Measurements from ENCODE around the gene ENTPD6. TPM values are rescaled to one million over a fixed set of nuclear protein-coding genes. Genes with fewer than 3 reads are reported as not detected.
A peak's percentile ranks its signal among the peaks of the same experiment; 100 is the strongest.

Gene ENTPD6
- total and polyA plus RNA-seq, 5 donors from 2014 or later = 27.2 to 68.0 (median 30.8) TPM

GRCh38 chr20:25254986-25255680 is 59.6 kb downstream of the ENTPD6 start:
- no peaks in the 10 kb centered on the region for H3K27me3 ChIP-seq (ENCODE audit: control insufficient read depth, insufficient read depth, low read length)
- no peaks in the 10 kb centered on the region for H3K9me3 ChIP-seq (ENCODE audit: control insufficient read depth in 2 of 2, low read length in 2 of 2)
- Mint-ChIP-seq H3K27ac (peak overlapping the region; percentile 20 to 69 (median 23)), H3K27me3 (no peaks in the 10 kb centered on the region), H3K4me3 (peak overlapping the region in 1 of 4 donors; percentile 36), H3K4me1 (peaks cover 9 to 90% (median 40%) of the 10 kb centered on the region in 4 donors), H3K36me3 (peaks cover 7% of the 10 kb centered on the region), H3K9me3 (no peaks in the 10 kb centered on the region)
- ATAC-seq (ENCODE audit: low read depth in 2 of 2) (peak in 1 of 2 donors; percentile 43), DNase-seq (no peak)
- no peak overlapping the region for H3K27ac ChIP-seq (ENCODE audit: insufficient read depth, low read length, poor library complexity, severe bottlenecking)
- H3K4me3 ChIP-seq (ENCODE audit: low read depth, low read length) = no peak overlapping the region
- peaks cover 20% of the 10 kb centered on the region for H3K4me1 ChIP-seq (ENCODE audit: control insufficient read depth, insufficient read depth, low read length, poor library complexity, severe bottlenecking)
- peaks cover 6% of the 10 kb centered on the region for H3K36me3 ChIP-seq (ENCODE audit: control insufficient read depth, insufficient read depth, low read length)

- Mint-ChIP-seq H3K27me3 (no peaks in the 10 kb centered on the region), H3K4me3 (peak overlapping the region in 1 of 4 donors; percentile 36), H3K9me3 (no peaks in the 10 kb centered on the region), H3K27ac (peak overlapping the region in 2 of 3 donors; percentile 69 to 75), H3K4me1 (peaks cover 0 to 90% (median 32%) of the 10 kb centered on the region in 4 donors), H3K36me3 (peaks cover 12% of the 10 kb centered on the region)
- Histone ChIP-seq H3K4me3 (ENCODE audit: low read depth, low read length) (no peak overlapping the region), H3K27me3 (ENCODE audit: control insufficient read depth, insufficient read depth, low read length) (no peaks in the 10 kb centered on the region), H3K36me3 (ENCODE audit: control insufficient read depth, insufficient read depth, low read length) (peaks cover 12% of the 10 kb centered on the region), H3K27ac (ENCODE audit: insufficient read depth, low read length, poor library complexity, severe bottlenecking) (no peak overlapping the region), H3K9me3 (ENCODE audit: control insufficient read depth in 2 of 2, low read length in 2 of 2) (no peaks in the 10 kb centered on the region), H3K4me1 (ENCODE audit: control insufficient read depth, insufficient read depth, low read length, poor library complexity, severe bottlenecking) (peaks cover 15% of the 10 kb centered on the region)
- DNase-seq (no peak), ATAC-seq (ENCODE audit: low read depth in 2 of 2) (no peak)
Measured at GRCh38 chr20:25256226-25256859, 60.8 kb downstream of the ENTPD6 start.

GRCh38 chr20:25257130-25257529 is 61.6 kb downstream of the ENTPD6 start:
- Mint-ChIP-seq H3K27ac (peak overlapping the region; percentile 14 to 75 (median 65)), H3K4me1 (peaks cover 0 to 90% (median 29%) of the 10 kb centered on the region in 4 donors), H3K4me3 (peak overlapping the region in 1 of 4 donors; percentile 35), H3K36me3 (peaks cover 19% of the 10 kb centered on the region), H3K9me3 (peaks cover 0 to 2% (median 0%) of the 10 kb centered on the region in 7 donors), H3K27me3 (no peaks in the 10 kb centered on the region)
- Histone ChIP-seq H3K4me3 (ENCODE audit: low read depth, low read length) (no peak overlapping the region), H3K9me3 (ENCODE audit: control insufficient read depth in 2 of 2, low read length in 2 of 2) (no peaks in the 10 kb centered on the region), H3K27ac (ENCODE audit: insufficient read depth, low read length, poor library complexity, severe bottlenecking) (peak overlapping the region; percentile 7), H3K4me1 (ENCODE audit: control insufficient read depth, insufficient read depth, low read length, poor library complexity, severe bottlenecking) (peaks cover 15% of the 10 kb centered on the region), H3K36me3 (ENCODE audit: control insufficient read depth, insufficient read depth, low read length) (peaks cover 12% of the 10 kb centered on the region), H3K27me3 (ENCODE audit: control insufficient read depth, insufficient read depth, low read length) (no peaks in the 10 kb centered on the region)
- ATAC-seq (ENCODE audit: low read depth in 2 of 2) = no peak
- no peak for DNase-seq

GRCh38 chr20:25257756-25258475 is 62.4 kb downstream of the ENTPD6 start:
- H3K36me3 ChIP-seq (ENCODE audit: control insufficient read depth, insufficient read depth, low read length) = peaks cover 12% of the 10 kb centered on the region
- peaks cover 0 to 3% (median 0%) of the 10 kb centered on the region in 7 donors for H3K9me3 Mint-ChIP-seq
- no peak overlapping the region for H3K4me3 ChIP-seq (ENCODE audit: low read depth, low read length)
- H3K27me3 ChIP-seq (ENCODE audit: control insufficient read depth, insufficient read depth, low read length) = no peaks in the 10 kb centered on the region
- H3K4me1 Mint-ChIP-seq = peaks cover 0 to 83% (median 24%) of the 10 kb centered on the region in 4 donors
- peak overlapping the region; percentile 61 to 75 (median 70) for H3K27ac Mint-ChIP-seq
- H3K4me1 ChIP-seq (ENCODE audit: control insufficient read depth, insufficient read depth, low read length, poor library complexity, severe bottlenecking) = peaks cover 15% of the 10 kb centered on the region
- no peak overlapping the region for H3K27ac ChIP-seq (ENCODE audit: insufficient read depth, low read length, poor library complexity, severe bottlenecking)
- no peaks in the 10 kb centered on the region for H3K9me3 ChIP-seq (ENCODE audit: control insufficient read depth in 2 of 2, low read length in 2 of 2)
- H3K36me3 Mint-ChIP-seq = peaks cover 23% of the 10 kb centered on the region
- H3K27me3 Mint-ChIP-seq = no peaks in the 10 kb centered on the region
- no peak for ATAC-seq (ENCODE audit: low read depth in 2 of 2)
- no peak for DNase-seq
- peak overlapping the region in 2 of 4 donors; percentile 16 to 43 for H3K4me3 Mint-ChIP-seq

GRCh38 chr20:25258476-25258805 is 62.9 kb downstream of the ENTPD6 start:
- DNase-seq (no peak), ATAC-seq (ENCODE audit: low read depth in 2 of 2) (no peak)
- Histone ChIP-seq H3K4me1 (ENCODE audit: control insufficient read depth, insufficient read depth, low read length, poor library complexity, severe bottlenecking) (peaks cover 15% of the 10 kb centered on the region), H3K36me3 (ENCODE audit: control insufficient read depth, insufficient read depth, low read length) (peaks cover 12% of the 10 kb centered on the region), H3K4me3 (ENCODE audit: low read depth, low read length) (no peak overlapping the region), H3K9me3 (ENCODE audit: control insufficient read depth in 2 of 2, low read length in 2 of 2) (no peaks in the 10 kb centered on the region), H3K27ac (ENCODE audit: insufficient read depth, low read length, poor library complexity, severe bottlenecking) (no peak overlapping the region), H3K27me3 (ENCODE audit: control insufficient read depth, insufficient read depth, low read length) (no peaks in the 10 kb centered on the region)
- Mint-ChIP-seq H3K36me3 (peaks cover 23% of the 10 kb centered on the region), H3K4me3 (peak overlapping the region in 1 of 4 donors; percentile 43), H3K27ac (peak overlapping the region; percentile 55 to 75 (median 61)), H3K4me1 (peaks cover 0 to 82% (median 24%) of the 10 kb centered on the region in 4 donors), H3K27me3 (no peaks in the 10 kb centered on the region), H3K9me3 (peaks cover 0 to 3% (median 0%) of the 10 kb centered on the region in 7 donors)

- Histone ChIP-seq H3K4me3 (ENCODE audit: low read depth, low read length) (no peak overlapping the region), H3K27me3 (ENCODE audit: control insufficient read depth, insufficient read depth, low read length) (no peaks in the 10 kb centered on the region), H3K36me3 (ENCODE audit: control insufficient read depth, insufficient read depth, low read length) (peaks cover 12% of the 10 kb centered on the region), H3K4me1 (ENCODE audit: control insufficient read depth, insufficient read depth, low read length, poor library complexity, severe bottlenecking) (peaks cover 15% of the 10 kb centered on the region), H3K9me3 (ENCODE audit: control insufficient read depth in 2 of 2, low read length in 2 of 2) (no peaks in the 10 kb centered on the region), H3K27ac (ENCODE audit: insufficient read depth, low read length, poor library complexity, severe bottlenecking) (no peak overlapping the region)
- Mint-ChIP-seq H3K27me3 (no peaks in the 10 kb centered on the region), H3K4me1 (peaks cover 0 to 79% (median 24%) of the 10 kb centered on the region in 4 donors), H3K36me3 (peaks cover 23% of the 10 kb centered on the region), H3K4me3 (peak overlapping the region in 3 of 4 donors; percentile 43 to 65 (median 48)), H3K9me3 (peaks cover 0 to 3% (median 0%) of the 10 kb centered on the region in 7 donors), H3K27ac (peak overlapping the region in 2 of 3 donors; percentile 55 to 75)
- DNase-seq (no peak), ATAC-seq (ENCODE audit: low read depth in 2 of 2) (no peak)
Measured at GRCh38 chr20:25258828-25259227, 63.3 kb downstream of the ENTPD6 start.

GRCh38 chr20:25259358-25259757 is 63.8 kb downstream of the ENTPD6 start:
- H3K36me3 Mint-ChIP-seq = peaks cover 27% of the 10 kb centered on the region
- peak overlapping the region; percentile 75 to 97 (median 95) for H3K27ac Mint-ChIP-seq
- DNase-seq = no peak
- Histone ChIP-seq H3K27me3 (ENCODE audit: control insufficient read depth, insufficient read depth, low read length) (no peaks in the 10 kb centered on the region), H3K27ac (ENCODE audit: insufficient read depth, low read length, poor library complexity, severe bottlenecking) (peak overlapping the region; percentile 33), H3K36me3 (ENCODE audit: control insufficient read depth, insufficient read depth, low read length) (peaks cover 12% of the 10 kb centered on the region), H3K4me3 (ENCODE audit: low read depth, low read length) (no peak overlapping the region), H3K4me1 (ENCODE audit: control insufficient read depth, insufficient read depth, low read length, poor library complexity, severe bottlenecking) (peaks cover 15% of the 10 kb centered on the region), H3K9me3 (ENCODE audit: control insufficient read depth in 2 of 2, low read length in 2 of 2) (no peaks in the 10 kb centered on the region)
- no peak for ATAC-seq (ENCODE audit: low read depth in 2 of 2)
- peaks cover 0 to 3% (median 0%) of the 10 kb centered on the region in 7 donors for H3K9me3 Mint-ChIP-seq
- peak overlapping the region in 3 of 4 donors; percentile 43 to 77 (median 48) for H3K4me3 Mint-ChIP-seq
- H3K27me3 Mint-ChIP-seq = no peaks in the 10 kb centered on the region
- H3K4me1 Mint-ChIP-seq = peaks cover 0 to 80% (median 22%) of the 10 kb centered on the region in 4 donors

Measured in CD4-positive, CD25-positive, alpha-beta regulatory T cell (primary cell).